ENCODE measurements around the gene EGLN1.

The EGLN1 gene

GRCh38 chr1:231395076-231395997, 26.8 kb downstream of the EGLN1 start:
- DNase-seq = no peak

- DNase-seq = no peak
Observed at GRCh38 chr1:231393668-231394067, 28.4 kb downstream of the EGLN1 start.

GRCh38 chr1:231392389-231393131, 29.5 kb downstream of the EGLN1 start:
- DNase-seq = no peak

- DNase-seq = no peak
Observed at GRCh38 chr1:231390071-231390470, 32.0 kb downstream of the EGLN1 start.

GRCh38 chr1:231387770-231388669, 34.1 kb downstream of the EGLN1 start:
- DNase-seq = no peak

- no peak for DNase-seq
Observed at GRCh38 chr1:231386466-231386865, 35.6 kb downstream of the EGLN1 start.

- no peak for DNase-seq
Observed at GRCh38 chr1:231385416-231385748, 36.7 kb downstream of the EGLN1 start.

- DNase-seq = no peak
Observed at GRCh38 chr1:231384696-231385415, 37.2 kb downstream of the EGLN1 start.

- DNase-seq = no peak
Observed at GRCh38 chr1:231383159-231383860, 38.8 kb downstream of the EGLN1 start.

GRCh38 chr1:231382426-231382825, 39.7 kb downstream of the EGLN1 start:
- DNase-seq = no peak

- no peak for DNase-seq
Observed at GRCh38 chr1:231381729-231382128, 40.4 kb downstream of the EGLN1 start.

GRCh38 chr1:231376875-231377549, 45.1 kb downstream of the EGLN1 start:
- DNase-seq = no peak

- DNase-seq = no peak
Observed at GRCh38 chr1:231376101-231376500, 46.0 kb downstream of the EGLN1 start.

GRCh38 chr1:231374394-231374793, 47.7 kb downstream of the EGLN1 start:
- DNase-seq = no peak

- no peak for DNase-seq
Observed at GRCh38 chr1:231372501-231372900, 49.6 kb downstream of the EGLN1 start.

- DNase-seq = no peak
Observed at GRCh38 chr1:231369282-231369681, 52.8 kb downstream of the EGLN1 start.

- DNase-seq = no peak
Observed at GRCh38 chr1:231364192-231364591, 57.9 kb downstream of the EGLN1 start.

GRCh38 chr1:231363624-231364023, 58.5 kb downstream of the EGLN1 start:
- no peak for DNase-seq

GRCh38 chr1:231362325-231362724, 59.8 kb downstream of the EGLN1 start:
- DNase-seq = no peak

- no peak for DNase-seq
Observed at GRCh38 chr1:231359113-231359512, 63.0 kb downstream of the EGLN1 start.

GRCh38 chr1:231357831-231358354, 64.2 kb downstream of the EGLN1 start:
- no peak for DNase-seq
